SKM-1 treated with dmso at 0.1 percent for 144 hours (cell line): ENCODE measurements around the gene MTX1.

ENCODE experiments used
- DNase-seq: peaks from one replicate; lab custom pipeline; 2025; ENCODE audit not compliant: unreplicated experiment; lab: John Stamatoyannopoulos, UW

The MTX1 gene

DNA sequence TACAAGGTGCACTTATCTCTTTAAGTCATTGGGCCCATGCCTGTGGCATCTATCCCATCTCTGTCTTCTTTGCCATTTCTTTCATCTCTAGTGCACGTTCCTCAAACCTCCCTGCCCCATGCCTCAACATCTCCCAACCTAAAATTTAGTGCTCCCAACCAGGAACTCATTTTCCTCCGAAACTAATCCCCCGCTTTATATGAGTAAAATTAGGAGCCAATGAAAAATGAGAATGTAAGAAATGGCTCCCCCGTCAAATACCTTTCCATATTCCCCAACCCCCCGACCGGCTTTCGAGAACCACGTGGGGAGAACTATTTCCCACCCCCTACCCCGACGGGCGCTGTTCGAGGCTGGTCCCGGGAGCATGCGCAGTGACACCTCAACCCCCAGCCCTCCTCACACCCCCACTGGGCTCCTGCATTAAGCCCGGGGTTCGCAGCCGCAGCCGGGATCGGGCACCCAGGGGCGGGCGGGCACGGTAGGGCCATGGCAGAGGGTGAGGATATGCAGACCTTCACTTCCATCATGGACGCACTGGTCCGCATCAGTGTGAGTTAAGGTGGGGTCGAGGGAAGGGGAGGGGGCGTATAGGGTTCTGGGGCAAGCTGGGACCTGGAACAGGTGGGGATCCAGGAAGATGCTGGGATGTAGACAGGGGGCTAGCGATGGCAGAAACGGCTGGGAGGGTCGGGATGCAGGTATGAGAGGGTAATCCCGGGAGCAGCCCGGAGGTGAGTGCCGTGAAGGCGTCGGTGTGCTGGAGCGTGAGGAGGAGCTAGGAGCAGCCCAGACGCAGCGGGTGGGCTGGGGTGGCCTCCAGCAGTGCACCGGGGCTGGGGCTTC is 34.8 kb upstream of the MTX1 start, which contains the start of gene TRIM46:
Gene TRIM46, plus strand, starts transcription at position 372 of the 846 bp plus-strand sequence. Its CDS starts 118 bp downstream, at position 490.
- DNase-seq, result peak; percentile 40

DNA sequence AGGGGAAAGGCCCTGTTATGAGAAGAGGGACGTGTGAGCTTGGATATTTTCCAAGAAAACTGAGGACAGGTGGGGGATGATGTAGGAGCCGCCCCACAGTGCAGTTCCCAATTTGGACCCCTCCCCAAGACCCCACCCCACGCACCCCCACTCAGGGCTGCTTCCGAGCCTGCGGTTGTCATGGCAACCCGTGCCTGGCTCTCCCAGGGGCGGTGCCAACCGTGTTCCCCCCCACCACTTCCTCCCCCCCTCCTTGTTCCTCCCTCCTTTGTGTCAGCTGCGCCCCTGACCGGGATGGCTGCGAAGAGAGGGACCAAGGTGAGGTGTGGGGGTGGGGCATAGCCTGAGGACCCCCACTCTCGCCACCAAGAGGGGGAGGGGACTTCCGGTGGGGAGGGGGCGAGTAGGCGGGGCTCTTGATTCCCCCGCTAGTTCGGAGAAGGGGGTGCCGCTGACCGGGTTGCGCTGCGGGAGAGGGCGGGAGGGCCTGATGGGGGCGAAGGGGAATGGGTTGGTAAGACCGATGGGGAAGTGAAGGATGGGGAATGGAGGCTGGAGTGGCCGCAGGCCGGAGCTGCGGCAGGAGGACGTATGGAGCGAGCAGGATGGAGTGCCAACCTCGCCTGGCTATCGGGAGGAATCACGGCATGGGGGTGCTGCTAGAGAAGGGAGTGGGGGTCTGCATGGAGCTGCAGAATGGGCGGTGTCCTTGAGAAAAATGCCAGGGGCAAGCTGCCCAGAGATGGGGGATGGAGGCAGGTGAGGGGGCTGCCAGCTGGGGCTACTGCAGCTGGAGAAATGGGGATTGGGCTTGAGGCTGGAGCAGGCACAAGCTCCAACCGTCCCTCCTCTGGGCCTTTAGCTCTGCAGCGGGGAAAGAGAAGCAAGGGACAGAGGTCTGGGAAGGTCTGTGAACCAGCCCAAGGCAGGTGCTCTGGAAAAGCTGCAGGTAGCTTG is 33.9 kb upstream of the MTX1 start:
- no peak for DNase-seq

DNA sequence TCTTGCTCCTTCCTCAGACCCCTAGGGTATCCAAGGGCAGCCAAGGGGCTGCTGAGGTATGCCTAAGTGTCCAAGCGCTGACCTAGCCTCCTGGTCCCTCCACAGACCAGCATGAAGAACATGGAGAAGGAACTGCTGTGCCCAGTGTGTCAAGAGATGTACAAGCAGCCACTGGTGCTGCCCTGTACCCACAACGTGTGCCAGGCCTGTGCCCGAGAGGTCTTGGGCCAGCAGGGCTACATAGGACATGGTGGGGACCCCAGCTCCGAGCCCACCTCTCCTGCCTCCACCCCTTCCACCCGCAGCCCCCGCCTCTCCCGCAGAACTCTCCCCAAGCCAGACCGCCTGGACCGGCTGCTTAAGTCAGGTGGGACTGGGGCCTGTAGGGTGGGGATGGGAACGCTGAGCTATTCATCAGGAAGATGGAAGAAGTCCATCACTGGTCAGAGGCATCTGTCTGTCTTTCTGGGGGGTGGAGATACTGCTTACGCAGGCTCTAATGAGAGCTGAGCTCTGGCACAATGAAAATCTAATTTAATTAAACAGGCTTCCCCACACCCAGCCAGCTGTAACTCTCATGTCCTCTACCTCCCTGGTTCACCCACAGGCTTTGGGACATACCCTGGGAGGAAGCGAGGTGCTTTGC is 33.1 kb upstream of the MTX1 start:
- no peak for DNase-seq

DNA sequence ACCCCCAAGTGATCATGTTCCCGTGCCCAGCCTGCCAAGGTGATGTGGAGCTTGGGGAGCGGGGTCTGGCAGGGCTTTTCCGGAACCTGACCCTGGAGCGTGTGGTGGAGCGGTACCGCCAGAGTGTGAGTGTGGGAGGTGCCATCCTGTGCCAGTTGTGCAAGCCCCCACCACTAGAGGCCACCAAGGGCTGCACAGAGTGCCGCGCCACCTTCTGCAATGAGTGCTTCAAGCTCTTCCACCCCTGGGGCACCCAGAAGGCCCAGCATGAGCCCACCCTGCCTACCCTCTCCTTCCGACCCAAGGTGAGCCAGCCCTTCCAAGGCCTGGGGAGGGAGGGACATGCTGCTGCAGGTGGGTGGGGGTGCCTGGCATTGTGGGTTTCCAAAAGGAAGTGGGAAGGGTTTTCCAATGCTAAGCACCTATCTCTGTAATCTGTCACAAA is 32.5 kb upstream of the MTX1 start:
- no peak for DNase-seq

DNA sequence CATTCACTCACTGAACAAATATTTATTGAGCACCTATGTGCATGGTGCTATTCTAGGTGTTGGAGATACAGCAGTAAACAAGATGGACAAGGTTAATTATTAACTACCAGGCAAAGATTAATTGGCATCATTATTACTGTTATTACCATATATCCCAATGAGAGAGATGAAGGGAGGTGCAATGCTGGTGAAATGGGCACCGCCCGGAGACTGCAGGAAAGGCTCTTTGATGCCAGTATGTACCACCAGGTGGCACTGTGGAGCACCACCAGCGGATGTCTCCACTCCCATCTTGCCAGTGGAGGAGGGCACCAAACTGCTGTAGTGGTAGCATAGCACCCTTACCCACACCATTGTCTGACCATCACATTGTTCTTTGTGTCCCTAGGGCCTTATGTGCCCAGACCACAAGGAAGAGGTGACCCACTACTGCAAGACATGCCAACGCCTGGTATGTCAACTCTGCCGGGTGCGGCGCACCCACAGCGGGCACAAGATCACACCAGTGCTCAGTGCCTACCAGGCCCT is 31.9 kb upstream of the MTX1 start:
- DNase-seq, result peak; percentile 73

DNA sequence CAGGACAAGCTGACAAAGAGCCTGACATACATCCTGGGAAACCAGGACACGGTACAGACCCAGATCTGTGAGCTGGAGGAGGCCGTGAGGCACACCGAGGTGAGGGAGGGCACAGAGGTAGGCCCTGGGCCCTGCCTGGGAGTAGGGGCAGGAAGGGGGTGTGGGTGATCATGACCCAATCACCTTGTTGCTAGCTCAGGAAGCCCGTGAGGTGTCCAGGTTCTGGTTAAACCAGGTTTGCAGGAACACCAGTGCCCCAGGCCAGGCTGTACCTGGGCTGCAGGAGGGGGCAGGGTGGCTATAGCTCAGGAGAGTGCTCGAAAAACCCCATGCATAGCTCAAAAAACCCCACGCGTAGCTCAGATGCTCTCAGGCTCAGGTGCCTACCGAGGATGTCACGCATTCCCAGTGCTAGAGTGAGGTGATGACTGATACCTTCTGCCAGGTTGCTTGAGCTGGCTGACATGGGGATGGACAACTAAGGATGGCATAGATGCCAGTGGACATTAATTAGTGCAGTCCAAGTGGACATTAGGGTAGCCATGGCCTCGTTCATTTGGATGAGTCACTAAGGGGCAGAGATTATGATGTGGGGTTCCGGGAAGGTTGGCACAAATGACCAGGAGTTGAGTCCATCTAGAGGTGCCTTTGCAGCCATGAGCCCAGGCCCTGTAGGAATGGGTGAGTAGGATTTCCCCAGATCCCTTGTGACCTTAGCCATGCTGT is 31.1 kb upstream of the MTX1 start:
- DNase-seq, result no peak

DNA sequence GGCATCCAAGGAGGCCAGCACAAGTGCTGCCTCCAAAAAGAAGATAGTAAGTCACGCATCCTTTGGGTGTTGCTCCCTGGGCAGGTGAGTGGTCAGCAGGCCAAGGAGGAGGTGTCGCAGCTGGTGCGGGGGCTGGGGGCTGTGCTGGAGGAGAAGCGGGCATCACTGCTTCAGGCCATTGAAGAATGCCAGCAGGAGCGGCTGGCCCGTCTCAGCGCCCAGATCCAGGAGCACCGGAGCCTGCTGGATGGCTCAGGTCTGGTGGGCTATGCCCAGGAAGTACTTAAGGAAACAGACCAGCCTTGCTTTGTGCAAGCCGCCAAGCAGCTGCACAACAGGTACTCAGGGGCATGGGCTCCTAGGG is 30.6 kb upstream of the MTX1 start:
- no peak for DNase-seq

DNA sequence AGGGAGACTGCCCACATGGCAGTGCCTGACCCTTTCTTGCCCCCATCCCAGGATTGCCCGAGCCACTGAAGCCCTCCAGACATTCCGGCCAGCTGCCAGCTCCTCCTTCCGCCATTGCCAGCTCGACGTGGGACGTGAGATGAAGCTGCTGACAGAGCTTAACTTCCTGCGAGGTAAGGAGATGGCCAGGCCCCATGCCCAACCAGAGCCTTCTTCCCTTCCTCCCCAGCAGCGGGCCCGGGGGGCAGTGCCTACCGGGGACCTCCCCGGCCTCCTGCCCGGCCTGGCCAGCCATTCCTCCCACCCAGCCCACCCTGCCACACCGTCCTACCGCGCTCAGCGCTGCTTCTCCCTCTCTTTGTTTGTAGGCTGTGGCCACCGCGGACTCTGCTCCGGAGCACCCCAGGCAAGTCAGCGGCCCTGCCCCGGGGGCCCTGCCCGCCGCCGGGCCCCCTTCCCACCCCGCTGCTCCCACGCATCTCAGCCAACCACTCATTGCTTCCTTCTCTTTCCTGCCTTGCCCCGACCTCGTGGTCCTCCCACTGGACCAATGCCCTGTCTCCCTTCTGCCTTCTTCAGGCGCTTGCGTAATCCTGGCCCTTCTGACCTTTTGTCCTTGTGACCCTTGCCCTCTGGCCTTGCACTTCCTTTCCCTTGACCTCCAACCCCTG is 29.9 kb upstream of the MTX1 start:
- peak; percentile 90 for DNase-seq

DNA sequence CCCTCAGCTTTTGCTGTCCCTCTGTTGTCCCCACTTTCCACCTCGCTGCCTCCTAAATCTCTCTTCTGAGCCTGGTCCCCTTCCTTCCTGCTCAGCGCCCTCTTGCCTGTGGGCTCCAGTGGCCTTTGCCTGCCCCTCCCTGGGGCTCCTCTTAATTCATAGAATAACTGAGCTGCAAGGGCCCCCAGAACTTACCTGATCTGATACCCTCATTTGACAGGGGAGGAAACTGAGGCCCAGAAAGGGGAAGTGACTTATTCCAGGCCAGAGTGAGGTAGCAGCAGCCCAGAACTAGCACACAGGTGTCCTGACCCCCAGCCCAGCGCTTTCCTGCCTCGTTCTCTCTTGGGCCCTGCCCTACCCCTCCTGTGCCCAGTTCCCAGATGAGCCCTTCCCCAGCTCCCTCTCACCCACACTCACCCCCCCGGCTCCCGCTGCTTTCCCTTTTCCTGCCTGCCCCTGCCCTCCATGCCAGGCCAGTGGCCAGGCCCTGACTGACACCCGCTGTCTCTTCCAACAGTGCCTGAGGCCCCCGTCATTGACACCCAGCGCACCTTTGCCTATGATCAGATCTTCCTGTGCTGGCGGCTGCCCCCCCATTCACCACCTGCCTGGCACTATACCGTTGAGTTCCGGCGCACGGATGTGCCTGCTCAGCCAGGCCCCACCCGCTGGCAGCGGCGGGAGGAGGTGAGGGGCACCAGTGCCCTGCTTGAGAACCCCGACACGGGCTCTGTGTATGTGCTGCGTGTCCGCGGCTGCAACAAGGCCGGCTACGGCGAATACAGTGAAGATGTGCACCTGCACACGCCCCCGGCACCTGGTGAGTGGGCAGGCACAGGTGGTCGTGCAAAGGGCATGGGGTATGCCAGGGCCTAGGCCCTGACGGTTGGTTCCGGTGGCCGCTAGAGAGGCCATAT is 29.1 kb upstream of the MTX1 start:
- DNase-seq, result no peak

DNA sequence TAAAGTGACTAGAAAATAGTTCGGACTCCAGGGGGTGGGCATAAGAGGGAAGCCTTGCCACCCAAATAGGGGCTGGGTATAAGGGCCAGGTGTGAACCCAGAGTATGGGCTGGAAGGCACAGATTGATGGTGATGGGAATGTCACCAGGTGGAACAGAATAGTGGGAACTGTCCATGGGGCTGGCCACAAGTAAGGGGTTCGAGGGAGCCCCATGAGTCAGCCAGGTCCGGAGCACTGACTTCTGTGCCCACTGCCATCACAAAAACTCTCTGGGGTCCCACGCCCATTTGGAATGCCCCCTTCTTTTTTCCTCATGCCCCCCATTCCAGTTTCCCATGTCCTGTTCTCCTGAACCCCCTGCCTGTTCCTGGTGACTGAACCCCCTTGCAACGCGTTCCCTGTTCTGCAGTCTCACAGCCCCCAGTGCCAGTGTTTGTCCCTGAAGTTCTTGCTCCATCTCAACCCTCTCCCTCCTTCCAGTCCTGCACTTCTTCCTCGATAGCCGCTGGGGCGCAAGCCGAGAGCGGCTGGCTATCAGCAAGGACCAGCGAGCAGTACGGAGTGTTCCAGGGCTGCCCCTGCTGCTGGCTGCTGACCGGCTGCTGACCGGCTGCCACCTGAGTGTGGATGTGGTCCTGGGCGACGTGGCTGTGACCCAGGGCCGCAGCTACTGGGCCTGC is 27.0 kb upstream of the MTX1 start:
- no peak for DNase-seq

DNA sequence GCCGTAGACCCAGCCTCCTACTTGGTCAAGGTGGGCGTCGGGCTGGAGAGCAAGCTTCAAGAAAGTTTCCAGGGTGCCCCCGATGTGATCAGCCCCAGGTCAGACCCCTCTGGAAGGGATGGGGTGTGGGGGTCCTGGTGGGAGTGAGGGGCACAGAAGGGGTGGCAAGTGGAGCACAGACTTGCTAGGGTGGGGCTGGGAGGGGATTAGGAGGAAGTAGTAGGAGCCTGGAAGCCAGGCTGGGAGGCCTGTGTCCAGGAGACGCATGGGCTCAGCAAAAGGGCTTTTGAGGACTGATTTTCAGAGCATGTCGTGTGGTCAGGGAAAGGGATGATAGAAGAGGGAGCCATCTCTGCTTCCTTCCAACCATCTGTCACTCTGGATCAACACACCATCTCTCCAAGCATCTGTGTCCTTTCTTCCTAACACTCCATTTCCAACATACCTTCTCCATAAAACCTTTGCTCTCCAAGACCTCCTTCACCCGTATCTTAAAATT is 26.4 kb upstream of the MTX1 start:
- DNase-seq, result no peak

DNA sequence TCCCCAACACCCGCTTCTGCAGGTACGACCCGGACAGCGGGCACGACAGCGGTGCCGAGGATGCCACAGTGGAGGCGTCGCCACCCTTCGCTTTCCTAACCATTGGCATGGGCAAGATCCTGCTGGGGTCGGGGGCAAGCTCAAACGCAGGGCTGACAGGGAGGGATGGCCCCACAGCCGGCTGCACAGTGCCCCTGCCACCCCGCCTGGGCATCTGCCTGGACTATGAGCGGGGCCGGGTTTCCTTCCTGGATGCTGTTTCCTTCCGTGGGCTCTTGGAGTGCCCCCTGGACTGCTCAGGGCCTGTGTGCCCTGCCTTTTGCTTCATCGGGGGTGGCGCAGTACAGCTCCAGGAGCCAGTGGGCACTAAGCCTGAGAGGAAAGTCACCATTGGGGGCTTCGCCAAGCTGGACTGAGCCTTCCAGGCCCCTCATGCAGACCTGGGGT is 24.7 kb upstream of the MTX1 start:
- no peak for DNase-seq

DNA sequence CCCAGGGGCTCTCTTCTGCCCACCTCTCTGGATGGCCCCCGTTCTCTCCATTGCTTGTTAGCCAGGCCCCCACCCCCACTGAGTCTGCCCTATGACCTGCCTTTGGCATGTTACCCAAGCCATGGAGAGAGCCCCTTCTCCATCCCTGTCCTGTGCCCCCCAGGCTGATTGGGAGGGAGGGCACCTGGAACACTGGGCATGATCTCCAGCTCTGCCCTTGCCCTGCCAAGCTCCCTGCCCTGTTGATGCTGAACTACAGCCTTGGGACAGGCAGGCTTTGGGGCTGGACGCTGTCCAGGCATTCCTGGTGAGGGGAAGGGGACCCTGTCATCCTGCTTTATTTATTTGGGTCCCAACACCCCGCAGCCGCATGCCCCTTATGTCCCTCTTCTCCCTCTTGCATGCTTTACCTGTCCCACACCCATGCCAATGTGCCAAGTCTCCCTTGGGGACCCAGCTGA is 24.1 kb upstream of the MTX1 start:
- no peak for DNase-seq

DNA sequence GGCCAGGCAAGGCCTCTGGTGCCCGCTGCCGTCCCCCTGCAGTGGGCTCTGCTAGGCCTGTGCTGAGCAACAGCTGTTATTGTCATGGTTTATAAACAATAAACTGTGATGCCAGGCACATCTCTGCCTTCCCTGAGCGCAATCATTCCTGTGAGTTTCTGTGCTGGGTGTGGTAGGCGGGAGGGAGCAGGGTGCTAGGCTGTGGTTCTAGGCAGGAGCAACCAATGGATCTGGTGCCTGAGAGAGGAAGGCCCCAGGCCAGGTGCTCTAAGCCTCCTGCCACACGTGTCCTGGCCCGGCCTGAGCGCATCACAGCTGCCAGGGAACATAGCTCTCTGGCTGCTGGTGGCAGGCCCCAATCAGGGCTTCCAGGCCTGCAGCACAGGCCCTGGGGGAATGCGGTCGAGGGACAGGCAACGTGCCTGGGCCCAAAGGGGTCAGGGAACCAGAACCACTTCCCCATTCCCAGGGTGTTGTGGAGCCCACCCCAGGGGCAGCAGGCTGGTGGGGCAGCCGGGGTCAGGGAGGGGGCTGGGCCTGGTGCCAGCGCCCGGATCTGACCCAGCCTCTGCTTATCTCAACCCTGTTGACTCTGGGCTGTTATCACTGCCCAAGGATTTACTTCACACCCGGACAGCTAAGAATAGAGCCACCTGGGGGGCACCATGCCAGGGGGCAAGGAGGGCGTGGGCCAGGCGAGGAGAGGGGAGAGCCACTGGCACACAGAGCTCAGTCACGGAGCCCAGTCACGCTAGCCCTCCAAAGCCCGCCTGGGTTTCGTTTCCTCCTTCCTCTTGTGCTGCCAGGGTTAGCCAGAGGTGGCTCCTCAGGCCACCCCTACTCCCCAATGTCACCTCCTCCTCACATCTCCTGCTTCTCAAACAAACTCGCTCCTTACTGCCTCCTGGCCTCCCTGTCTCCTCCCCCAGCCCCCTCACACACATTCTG is 23.4 kb upstream of the MTX1 start:
- DNase-seq, result peak; percentile 87

DNA sequence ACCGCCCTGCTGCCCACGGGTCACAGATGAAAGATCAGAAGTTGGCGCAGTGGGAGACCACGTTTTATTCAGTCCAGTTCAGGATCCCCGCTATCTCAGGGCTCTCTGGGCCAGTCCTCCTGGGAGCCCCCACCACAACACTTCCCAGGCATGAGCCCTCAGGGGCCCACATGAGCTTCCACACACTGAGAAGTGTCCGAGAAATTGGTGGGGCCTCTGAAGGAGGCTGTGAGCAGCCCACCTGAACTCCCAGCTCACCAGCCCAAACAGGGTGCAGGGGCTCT is 22.8 kb upstream of the MTX1 start:
- no peak for DNase-seq

DNA sequence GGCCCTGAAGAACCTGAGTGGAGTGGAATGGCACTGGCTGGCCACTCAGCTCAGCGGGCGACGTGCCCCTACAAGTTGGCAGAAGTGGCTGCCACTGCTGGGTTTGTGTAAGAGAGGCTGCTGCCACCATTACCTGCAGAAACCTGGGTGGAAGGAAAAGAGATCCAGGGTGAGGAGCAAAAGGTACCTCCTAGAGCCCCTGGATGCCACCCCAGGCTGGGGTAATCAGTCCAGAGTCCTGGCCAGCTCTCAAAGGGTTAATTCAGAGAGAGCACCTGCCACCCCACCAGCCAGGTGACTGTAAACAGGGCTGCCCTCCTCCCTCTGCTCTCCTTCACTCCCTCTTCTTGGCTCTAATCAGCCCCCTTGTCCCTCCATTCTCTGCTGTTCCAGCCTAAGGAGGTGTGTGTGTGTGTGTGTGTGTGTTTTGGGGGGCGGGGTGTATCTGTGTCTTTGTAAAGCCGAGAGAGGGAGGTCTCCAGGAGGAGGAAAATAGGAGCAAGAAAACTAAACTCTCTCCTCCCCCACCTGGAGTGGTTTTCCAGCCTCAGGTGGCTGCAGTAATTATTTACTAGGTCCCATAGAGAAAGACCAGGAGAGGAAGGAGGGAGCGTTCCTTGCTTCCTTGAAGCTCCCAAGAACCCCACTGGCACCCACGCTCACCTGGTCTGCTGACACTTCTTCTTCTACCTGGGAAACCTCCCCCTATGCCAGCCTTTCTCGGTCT is 22.3 kb upstream of the MTX1 start:
- no peak for DNase-seq
